ENCODE data around the gene ANKRD24.
"Not testable (repeated sequence)": the region's sequence is repeated elsewhere in the genome, so short reads cannot be mapped to it uniquely, and the experiment has no call there.

The ANKRD24 gene

DNA sequence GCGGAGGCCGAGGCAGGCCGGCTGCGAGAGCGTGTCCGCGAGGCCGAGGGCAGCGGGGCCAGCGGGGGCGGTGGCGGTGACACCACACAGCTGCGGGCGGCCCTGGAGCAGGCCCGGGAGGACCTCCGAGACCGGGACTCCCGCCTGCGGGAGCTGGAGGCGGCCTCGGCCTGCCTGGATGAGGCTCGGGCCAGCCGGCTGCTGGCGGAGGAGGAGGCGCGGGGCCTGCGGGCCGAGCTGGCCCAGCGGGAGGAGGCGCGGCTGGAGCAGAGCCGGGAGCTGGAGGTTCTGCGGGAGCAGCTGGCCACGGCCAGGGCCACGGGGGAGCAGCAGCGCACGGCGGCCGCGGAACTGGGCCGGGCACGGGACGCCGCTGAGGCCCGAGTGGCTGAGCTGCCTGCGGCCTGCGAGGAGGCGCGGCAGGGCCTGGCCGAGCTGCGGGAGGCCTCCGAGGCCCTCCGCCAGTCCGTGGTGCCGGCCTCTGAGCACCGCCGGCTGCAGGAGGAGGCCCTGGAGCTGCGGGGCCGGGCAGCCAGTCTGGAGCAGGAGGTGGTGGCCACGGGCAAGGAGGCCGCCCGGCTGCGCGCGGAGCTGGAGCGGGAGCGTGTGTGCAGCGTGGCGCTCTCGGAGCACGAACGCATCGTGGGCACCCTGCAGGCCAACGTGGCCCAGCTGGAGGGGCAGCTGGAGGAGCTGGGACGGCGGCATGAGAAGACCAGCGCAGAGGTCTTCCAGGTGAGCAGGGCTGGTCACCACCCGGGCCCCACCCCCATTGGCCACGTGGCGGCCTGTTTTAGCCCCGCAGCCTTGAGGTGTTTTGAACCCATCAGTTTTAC, 35.2 kb downstream of the ANKRD24 start:
- no peak overlapping the region for H3K27ac ChIP-seq (replicated peaks)
- H3K27me3 ChIP-seq (ENCODE audit: insufficient read depth, poor library complexity, severe bottlenecking): no peaks in the 10 kb centered on the region
- no peak for DNase-seq (ENCODE audit: low read depth in 1 of 2, low spot score in 1 of 2)
- TF ChIP-seq GABPA (IDR thresholded peaks at IDR 0.05; ENCODE audit: low read depth) (no peak), POLR2AphosphoS5 (IDR thresholded peaks at IDR 0.05; ENCODE audit: low read depth) (no peak), SPI1 (IDR thresholded peaks at IDR 0.05; ENCODE audit: borderline replicate concordance, low read depth) (no peak)
- TF ChIP-seq, protein P1, sequence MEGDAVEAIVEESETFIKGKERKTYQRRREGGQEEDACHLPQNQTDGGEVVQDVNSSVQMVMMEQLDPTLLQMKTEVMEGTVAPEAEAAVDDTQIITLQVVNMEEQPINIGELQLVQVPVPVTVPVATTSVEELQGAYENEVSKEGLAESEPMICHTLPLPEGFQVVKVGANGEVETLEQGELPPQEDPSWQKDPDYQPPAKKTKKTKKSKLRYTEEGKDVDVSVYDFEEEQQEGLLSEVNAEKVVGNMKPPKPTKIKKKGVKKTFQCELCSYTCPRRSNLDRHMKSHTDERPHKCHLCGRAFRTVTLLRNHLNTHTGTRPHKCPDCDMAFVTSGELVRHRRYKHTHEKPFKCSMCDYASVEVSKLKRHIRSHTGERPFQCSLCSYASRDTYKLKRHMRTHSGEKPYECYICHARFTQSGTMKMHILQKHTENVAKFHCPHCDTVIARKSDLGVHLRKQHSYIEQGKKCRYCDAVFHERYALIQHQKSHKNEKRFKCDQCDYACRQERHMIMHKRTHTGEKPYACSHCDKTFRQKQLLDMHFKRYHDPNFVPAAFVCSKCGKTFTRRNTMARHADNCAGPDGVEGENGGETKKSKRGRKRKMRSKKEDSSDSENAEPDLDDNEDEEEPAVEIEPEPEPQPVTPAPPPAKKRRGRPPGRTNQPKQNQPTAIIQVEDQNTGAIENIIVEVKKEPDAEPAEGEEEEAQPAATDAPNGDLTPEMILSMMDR (IDR thresholded peaks at IDR 0.05; ENCODE audit: insufficient read depth, low read length): no peak
- TF ChIP-seq, protein P2, sequence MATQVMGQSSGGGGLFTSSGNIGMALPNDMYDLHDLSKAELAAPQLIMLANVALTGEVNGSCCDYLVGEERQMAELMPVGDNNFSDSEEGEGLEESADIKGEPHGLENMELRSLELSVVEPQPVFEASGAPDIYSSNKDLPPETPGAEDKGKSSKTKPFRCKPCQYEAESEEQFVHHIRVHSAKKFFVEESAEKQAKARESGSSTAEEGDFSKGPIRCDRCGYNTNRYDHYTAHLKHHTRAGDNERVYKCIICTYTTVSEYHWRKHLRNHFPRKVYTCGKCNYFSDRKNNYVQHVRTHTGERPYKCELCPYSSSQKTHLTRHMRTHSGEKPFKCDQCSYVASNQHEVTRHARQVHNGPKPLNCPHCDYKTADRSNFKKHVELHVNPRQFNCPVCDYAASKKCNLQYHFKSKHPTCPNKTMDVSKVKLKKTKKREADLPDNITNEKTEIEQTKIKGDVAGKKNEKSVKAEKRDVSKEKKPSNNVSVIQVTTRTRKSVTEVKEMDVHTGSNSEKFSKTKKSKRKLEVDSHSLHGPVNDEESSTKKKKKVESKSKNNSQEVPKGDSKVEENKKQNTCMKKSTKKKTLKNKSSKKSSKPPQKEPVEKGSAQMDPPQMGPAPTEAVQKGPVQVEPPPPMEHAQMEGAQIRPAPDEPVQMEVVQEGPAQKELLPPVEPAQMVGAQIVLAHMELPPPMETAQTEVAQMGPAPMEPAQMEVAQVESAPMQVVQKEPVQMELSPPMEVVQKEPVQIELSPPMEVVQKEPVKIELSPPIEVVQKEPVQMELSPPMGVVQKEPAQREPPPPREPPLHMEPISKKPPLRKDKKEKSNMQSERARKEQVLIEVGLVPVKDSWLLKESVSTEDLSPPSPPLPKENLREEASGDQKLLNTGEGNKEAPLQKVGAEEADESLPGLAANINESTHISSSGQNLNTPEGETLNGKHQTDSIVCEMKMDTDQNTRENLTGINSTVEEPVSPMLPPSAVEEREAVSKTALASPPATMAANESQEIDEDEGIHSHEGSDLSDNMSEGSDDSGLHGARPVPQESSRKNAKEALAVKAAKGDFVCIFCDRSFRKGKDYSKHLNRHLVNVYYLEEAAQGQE (IDR thresholded peaks at IDR 0.05; ENCODE audit: insufficient replicate concordance, low read depth): no peak
- H3K4me3 ChIP-seq (replicated peaks; ENCODE audit: insufficient read depth, low read length): no peak overlapping the region

DNA sequence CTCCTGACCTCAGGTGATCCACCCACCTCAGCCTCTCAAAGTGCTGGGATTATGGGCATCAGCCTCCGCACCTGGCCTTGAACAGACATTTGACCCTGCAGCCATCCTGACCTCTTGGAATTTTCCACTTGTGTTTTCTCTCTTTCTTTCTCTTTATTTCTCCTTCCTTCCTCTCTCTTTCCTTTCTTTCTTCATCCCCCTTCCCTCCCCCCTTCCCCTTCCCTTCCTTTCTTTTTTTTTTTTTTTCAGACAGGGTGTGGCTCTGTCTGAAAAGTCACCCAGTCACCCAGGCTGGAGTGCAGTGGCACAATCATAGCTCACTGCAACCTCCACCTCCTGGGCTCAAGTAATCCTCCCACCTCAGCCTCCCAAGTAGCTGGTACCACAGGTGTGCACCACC, 36.0 kb downstream of the ANKRD24 start:
- not testable (repeated sequence) for H3K4me3 ChIP-seq (replicated peaks; ENCODE audit: insufficient read depth, low read length); H3K27ac ChIP-seq (replicated peaks); DNase-seq (ENCODE audit: low read depth in 1 of 2, low spot score in 1 of 2); H3K27me3 ChIP-seq (ENCODE audit: insufficient read depth, poor library complexity, severe bottlenecking)

DNA sequence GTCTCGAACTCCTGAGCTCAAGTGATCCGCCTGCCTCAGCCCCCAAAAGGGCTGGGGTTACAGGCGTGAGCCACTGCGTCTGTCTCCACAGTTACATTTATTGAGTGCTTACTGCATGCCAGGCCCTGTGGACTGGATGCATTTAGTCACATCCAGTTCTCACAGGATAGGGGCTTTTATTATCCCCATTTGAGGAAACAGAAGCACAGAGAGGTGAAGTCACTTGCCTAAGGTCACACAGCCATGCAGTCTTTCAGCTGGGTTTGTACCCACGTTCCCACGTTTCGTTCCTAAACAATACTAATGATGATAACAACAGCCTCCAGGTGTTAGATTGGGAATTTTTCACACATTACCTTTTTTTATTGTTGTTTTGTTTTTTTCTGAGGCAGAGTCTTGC, 37.7 kb downstream of the ANKRD24 start:
- Histone ChIP-seq H3K27me3 (ENCODE audit: insufficient read depth, poor library complexity, severe bottlenecking) (no peaks in the 10 kb centered on the region), H3K4me3 (replicated peaks; ENCODE audit: insufficient read depth, low read length) (no peak overlapping the region), H3K27ac (replicated peaks) (no peak overlapping the region)
- no peak for DNase-seq (ENCODE audit: low read depth in 1 of 2, low spot score in 1 of 2)
- TF ChIP-seq SPI1 (IDR thresholded peaks at IDR 0.05; ENCODE audit: borderline replicate concordance, low read depth): no peak
- TF ChIP-seq, protein P2 (IDR thresholded peaks at IDR 0.05; ENCODE audit: insufficient replicate concordance, low read depth): no peak
- TF ChIP-seq POLR2AphosphoS5 (IDR thresholded peaks at IDR 0.05; ENCODE audit: low read depth): no peak
- no peak for TF ChIP-seq GABPA (IDR thresholded peaks at IDR 0.05; ENCODE audit: low read depth)
- TF ChIP-seq, protein P1 (IDR thresholded peaks at IDR 0.05; ENCODE audit: insufficient read depth, low read length): no peak

DNA sequence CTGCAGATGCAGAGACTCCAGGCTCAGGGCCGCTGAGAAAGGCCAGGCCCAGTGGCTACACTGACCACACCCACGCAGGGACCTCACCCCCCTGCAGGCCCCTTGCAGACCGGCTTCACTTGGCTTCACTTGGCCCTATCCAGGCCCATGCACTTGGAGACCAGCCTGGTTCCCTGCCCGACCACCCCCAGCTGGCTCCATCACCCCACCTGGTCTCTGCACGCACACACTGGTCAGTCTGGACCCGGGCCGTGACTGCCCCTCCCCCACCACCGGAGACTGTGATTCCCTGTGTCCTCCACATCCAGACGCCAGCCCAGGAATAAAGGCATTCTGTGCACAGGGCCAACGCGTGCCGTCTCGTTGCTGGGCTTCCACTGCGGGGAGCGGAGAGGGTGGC, 42.0 kb downstream of the ANKRD24 start:
- no peak for DNase-seq (ENCODE audit: low read depth in 1 of 2, low spot score in 1 of 2)
- H3K27me3 ChIP-seq (ENCODE audit: insufficient read depth, poor library complexity, severe bottlenecking): peaks cover 9% of the 10 kb centered on the region
- no peak overlapping the region for H3K27ac ChIP-seq (replicated peaks)
- TF ChIP-seq, protein P1 (IDR thresholded peaks at IDR 0.05; ENCODE audit: insufficient read depth, low read length): no peak
- TF ChIP-seq GABPA (IDR thresholded peaks at IDR 0.05; ENCODE audit: low read depth) (no peak), POLR2AphosphoS5 (IDR thresholded peaks at IDR 0.05; ENCODE audit: low read depth) (no peak), SPI1 (IDR thresholded peaks at IDR 0.05; ENCODE audit: borderline replicate concordance, low read depth) (no peak)
- TF ChIP-seq, protein P2 (IDR thresholded peaks at IDR 0.05; ENCODE audit: insufficient replicate concordance, low read depth): no peak
- H3K4me3 ChIP-seq (replicated peaks; ENCODE audit: insufficient read depth, low read length): no peak overlapping the region

All from HL-60 (cell line).